H9 (cell line): ENCODE measurements around the gene IFT25. TPM values are rescaled to one million over a fixed set of nuclear protein-coding genes. Genes with fewer than 3 reads are reported as not detected.

ENCODE experiments used
- DNase-seq: peaks from one replicate; pipeline ENCODE4 v3.0.0-alpha.2; 2017
- H2AFZ ChIP-seq: one replicate; pipeline ENCODE4 v1.6.1; 2013; ENCODE audit warnings: mild to moderate bottlenecking, low read length, control low read depth, moderate library complexity
- H2AK5ac ChIP-seq: 2 replicates; pipeline ENCODE4 v1.6.1; 2013; ENCODE audit warnings: low read length, control low read depth, mixed read lengths; ENCODE audit not compliant: insufficient read length
- H2BK120ac ChIP-seq: one replicate; pipeline ENCODE4 v1.6.1; 2013; ENCODE audit warnings: low read depth, mild to moderate bottlenecking, low read length, control low read depth, inconsistent platforms; ENCODE audit not compliant: poor library complexity, severe bottlenecking
- H2BK12ac ChIP-seq: 2 replicates; pipeline ENCODE4 v1.6.1; 2013; ENCODE audit warnings: low read length, control low read depth, mixed read lengths, low read depth; ENCODE audit not compliant: insufficient read length
- H2BK15ac ChIP-seq: 2 replicates; pipeline ENCODE4 v1.6.1; 2013; ENCODE audit warnings: low read depth, low read length, control low read depth
- H2BK20ac ChIP-seq: one replicate; pipeline ENCODE4 v1.6.1; 2013; ENCODE audit warnings: low read depth, mild to moderate bottlenecking, low read length, control low read depth, inconsistent platforms; ENCODE audit not compliant: poor library complexity, severe bottlenecking
- H2BK5ac ChIP-seq: 2 replicates; pipeline ENCODE4 v1.6.1; 2013; ENCODE audit warnings: low read length, control low read depth, mixed read lengths; ENCODE audit not compliant: insufficient read length
- H3K14ac ChIP-seq: 2 replicates; pipeline ENCODE4 v1.6.1; 2013; ENCODE audit warnings: low read length, control low read depth; ENCODE audit not compliant: insufficient read depth
- H3K18ac ChIP-seq: 2 replicates; pipeline ENCODE4 v1.6.1; 2013; ENCODE audit warnings: low read depth, mild to moderate bottlenecking, mixed read lengths, low read length, control low read depth; ENCODE audit not compliant: insufficient read length
- H3K23ac ChIP-seq: 2 replicates; pipeline ENCODE4 v1.6.1; 2013; ENCODE audit warnings: low read length, control low read depth, mixed read lengths, low read depth; ENCODE audit not compliant: insufficient read length
- H3K23me2 ChIP-seq: 2 replicates; pipeline ENCODE4 v1.6.1; 2013; ENCODE audit warnings: low read depth, mild to moderate bottlenecking, mixed read lengths, low read length, control low read depth; ENCODE audit not compliant: insufficient read length, poor library complexity, severe bottlenecking
- H3K27ac ChIP-seq: 2 replicates; pipeline ENCODE4 v1.5.1; 2013; ENCODE audit warnings: low read length, control low read depth, mixed read lengths, low read depth; ENCODE audit not compliant: insufficient read length
- H3K27me3 ChIP-seq: 2 replicates; pipeline ENCODE4 v1.6.1; 2013; ENCODE audit warnings: low read length, control low read depth, inconsistent platforms; ENCODE audit not compliant: insufficient read depth
- H3K4ac ChIP-seq: 2 replicates; pipeline ENCODE4 v1.6.1; 2013; ENCODE audit warnings: low read depth, mild to moderate bottlenecking, control low read depth, inconsistent platforms, low read length, moderate library complexity
- H3K4me1 ChIP-seq: 2 replicates; pipeline ENCODE4 v1.6.1; 2013; ENCODE audit warnings: low read length, control low read depth, inconsistent platforms; ENCODE audit not compliant: insufficient read depth
- H3K4me2 ChIP-seq: 2 replicates; pipeline ENCODE4 v1.6.1; 2013; ENCODE audit warnings: low read length, control low read depth, mixed read lengths; ENCODE audit not compliant: insufficient read length, insufficient read depth
- H3K56ac ChIP-seq: 2 replicates; pipeline ENCODE4 v1.6.1; 2013; ENCODE audit warnings: low read depth, mild to moderate bottlenecking, mixed read lengths, low read length, control low read depth; ENCODE audit not compliant: insufficient read length
- H3K79me1 ChIP-seq: 2 replicates; pipeline ENCODE4 v1.6.1; 2013; ENCODE audit warnings: low read depth, mild to moderate bottlenecking, moderate library complexity, low read length, control low read depth, inconsistent platforms; ENCODE audit not compliant: insufficient read depth, poor library complexity, severe bottlenecking
- H3K79me2 ChIP-seq: 2 replicates; pipeline ENCODE4 v1.6.1; 2013; ENCODE audit warnings: low read length, control low read depth, inconsistent platforms; ENCODE audit not compliant: insufficient read depth
- H3K9ac ChIP-seq: 2 replicates; pipeline ENCODE4 v1.6.1; 2013; ENCODE audit warnings: low read length, control low read depth, mixed read lengths; ENCODE audit not compliant: insufficient read length; ENCODE audit errors: extremely low read depth
- H3K9me3 ChIP-seq: one replicate; pipeline ENCODE4 v1.6.1; 2013; ENCODE audit warnings: low read depth, low read length, inconsistent platforms; ENCODE audit not compliant: control insufficient read depth
- H3T11ph ChIP-seq: one replicate; pipeline ENCODE4 v1.6.1; 2013; ENCODE audit warnings: mild to moderate bottlenecking, low read length, control low read depth, inconsistent platforms
- H4K20me1 ChIP-seq: one replicate; pipeline ENCODE4 v1.6.1; 2013; ENCODE audit not compliant: control insufficient read depth, insufficient read length, insufficient read depth
- H4K5ac ChIP-seq: 2 replicates; pipeline ENCODE4 v1.6.1; 2013; ENCODE audit warnings: low read depth, mild to moderate bottlenecking, mixed read lengths, low read length, control low read depth; ENCODE audit not compliant: insufficient read length
- H4K8ac ChIP-seq: replicated peaks from 2 replicates; pipeline ENCODE4 v1.6.1; 2013; ENCODE audit warnings: low read length, control low read depth, mixed read lengths, low read depth; ENCODE audit not compliant: insufficient read length
- H4K91ac ChIP-seq: 2 replicates; pipeline ENCODE4 v1.6.1; 2013; ENCODE audit warnings: low read depth, mild to moderate bottlenecking, moderate library complexity, mixed read lengths, low read length, control low read depth; ENCODE audit not compliant: insufficient read length
- H3K27ac Mint-ChIP-seq, 3 experiments: 2 replicates in 2 of 3; 3 replicates in 1 of 3; pipeline ENCODE4 v1.8.0; 2020 to 2021; ENCODE audit warnings: mixed read lengths in 3 of 3, mild to moderate bottlenecking in 1 of 3, moderate library complexity in 1 of 3
- H3K27me3 Mint-ChIP-seq: 2 replicates; pipeline ENCODE4 v1.8.0; 2021; ENCODE audit warnings: low read depth, mild to moderate bottlenecking, moderate library complexity, mixed read lengths
- H3K36me3 Mint-ChIP-seq, 3 experiments: 2 replicates in 2 of 3; 3 replicates in 1 of 3; pipeline ENCODE4 v1.8.0; 2020 to 2021; ENCODE audit warnings: low read depth in 3 of 3, mixed read lengths in 3 of 3; ENCODE audit not compliant: insufficient read depth in 1 of 3
- H3K4me1 Mint-ChIP-seq, 2 experiments: 2 replicates each; pipeline ENCODE4 v1.8.0; 2020; ENCODE audit warnings: mixed read lengths in 2 of 2
- H3K4me3 Mint-ChIP-seq, 2 experiments: 2 replicates in 1 of 2; 3 replicates in 1 of 2; pipeline ENCODE4 v1.8.0; 2020 to 2021; ENCODE audit warnings: mild to moderate bottlenecking in 2 of 2, mixed read lengths in 2 of 2, moderate library complexity in 1 of 2
- H3K9me3 Mint-ChIP-seq, 2 experiments: 2 replicates in 1 of 2; 3 replicates in 1 of 2; pipeline ENCODE4 v1.8.0; 2020; ENCODE audit warnings: mild to moderate bottlenecking in 2 of 2, mixed read lengths in 2 of 2, moderate library complexity in 1 of 2
- CTCF ChIP-seq: fragments of 200-600 bp; sonication (generic); conservative IDR thresholded peaks from 3 replicates; pipeline ENCODE4 v1.8.0; 2021; ENCODE audit warnings: antibody characterized with exemption, mild to moderate bottlenecking
- WGBS: extraction: QIAGEN DNeasy Blood & Tissue Kit; methylation state at CpG from one replicate; pipeline ENCODE4 v1.1.7; 2013; ENCODE audit warnings: missing lambda C conversion rate, low lambda C conversion rate, mixed read lengths; ENCODE audit not compliant: insufficient read length; ENCODE audit errors: extremely low coverage; 5-methylcytosine and 5-hydroxymethylcytosine counted together
- total RNA-seq: library from RNA; stranded (reverse); gene quantifications from 2 replicates; pipeline ENCODE4 v1.2.1, GENCODE V29; 2021

Gene IFT25
- total RNA-seq, 1 experiment from 2014 or later = 36.8 TPM

- Histone ChIP-seq H2BK120ac (no peak overlapping the region), H3K14ac (no peak overlapping the region), H3K23me2 (no peaks in the 10 kb centered on the region), H3K27me3 (no peaks in the 10 kb centered on the region), H3K9ac (no peak overlapping the region), H3K27ac (no peak overlapping the region), H2BK12ac (no peak overlapping the region), H3K9me3 (no peaks in the 10 kb centered on the region), H3K56ac (no peak overlapping the region), H2BK5ac (no peak overlapping the region), H3T11ph (no peak overlapping the region), H3K4me2 (no peak overlapping the region), H2AK5ac (no peak overlapping the region), H4K20me1 (no peaks in the 10 kb centered on the region), H4K5ac (no peak overlapping the region), H4K8ac (no peak overlapping the region), H2BK20ac (no peak overlapping the region), H3K4ac (no peak overlapping the region), H2BK15ac (no peak overlapping the region), H2AFZ (no peak overlapping the region), H3K4me1 (no peaks in the 10 kb centered on the region), H3K18ac (no peak overlapping the region), H3K23ac (no peak overlapping the region), H4K91ac (no peak overlapping the region), H3K79me2 (no peaks in the 10 kb centered on the region), H3K79me1 (no peaks in the 10 kb centered on the region)
- DNase-seq = peak; percentile 64
- H3K27ac Mint-ChIP-seq = no peak overlapping the region
- WGBS = no CpG with 5 or more reads among the region's 4 CpGs
- no peaks in the 10 kb centered on the region for H3K4me1 Mint-ChIP-seq
- peaks cover 3% of the 10 kb centered on the region; the same call in 1 of the 2 replicates for H3K27me3 Mint-ChIP-seq
- H3K9me3 Mint-ChIP-seq = no peaks in the 10 kb centered on the region; a peak in 1 of 5 replicates
- no peaks in the 10 kb centered on the region; a peak in 1 of 7 replicates for H3K36me3 Mint-ChIP-seq
- no peak overlapping the region for H3K4me3 Mint-ChIP-seq
- peak; percentile 70 for TF ChIP-seq CTCF
Observed at GRCh38 chr1:53992085-53992874, 46.8 kb upstream of the IFT25 start.
